Effector memory CD4-positive, alpha-beta T cell (primary cell): Measurements from ENCODE around the gene LEAP2.

ENCODE experiments used
- DNase-seq, 3 donors: peaks; one replicate each; pipeline ENCODE4 v3.0.0-alpha.2; 2020
- H3K27ac ChIP-seq: 2 replicates; pipeline ENCODE4 v1.7.0; 2013; ENCODE audit warnings: mild to moderate bottlenecking, low read length, moderate library complexity; ENCODE audit not compliant: insufficient read depth, poor library complexity, severe bottlenecking
- H3K27me3 ChIP-seq: replicated peaks from 2 replicates; pipeline ENCODE4 v1.7.0; 2013; ENCODE audit warnings: mild to moderate bottlenecking, low read length; ENCODE audit not compliant: insufficient read depth, control insufficient read depth, poor library complexity, severe bottlenecking
- H3K36me3 ChIP-seq: 2 replicates; pipeline ENCODE4 v1.7.0; 2013; ENCODE audit warnings: mild to moderate bottlenecking, low read length, moderate library complexity; ENCODE audit not compliant: control insufficient read depth, insufficient read depth
- H3K4me1 ChIP-seq: 2 replicates; pipeline ENCODE4 v1.7.0; 2013; ENCODE audit warnings: low read length, mild to moderate bottlenecking; ENCODE audit not compliant: control insufficient read depth, insufficient read depth, poor library complexity, severe bottlenecking
- H3K4me3 ChIP-seq: 2 replicates; pipeline ENCODE4 v1.7.0; 2013; ENCODE audit warnings: low read length, low read depth, mild to moderate bottlenecking; ENCODE audit not compliant: insufficient read depth, poor library complexity, severe bottlenecking
- H3K9me3 ChIP-seq: 2 replicates; pipeline ENCODE4 v1.7.0; 2013; ENCODE audit warnings: mild to moderate bottlenecking, low read length, moderate library complexity; ENCODE audit not compliant: control insufficient read depth

The LEAP2 gene

GRCh38 chr5:132895719-132896305 is 22.3 kb downstream of the LEAP2 start:
- Histone ChIP-seq H3K36me3 (peaks cover 69% of the 10 kb centered on the region), H3K9me3 (no peaks in the 10 kb centered on the region)

DNA sequence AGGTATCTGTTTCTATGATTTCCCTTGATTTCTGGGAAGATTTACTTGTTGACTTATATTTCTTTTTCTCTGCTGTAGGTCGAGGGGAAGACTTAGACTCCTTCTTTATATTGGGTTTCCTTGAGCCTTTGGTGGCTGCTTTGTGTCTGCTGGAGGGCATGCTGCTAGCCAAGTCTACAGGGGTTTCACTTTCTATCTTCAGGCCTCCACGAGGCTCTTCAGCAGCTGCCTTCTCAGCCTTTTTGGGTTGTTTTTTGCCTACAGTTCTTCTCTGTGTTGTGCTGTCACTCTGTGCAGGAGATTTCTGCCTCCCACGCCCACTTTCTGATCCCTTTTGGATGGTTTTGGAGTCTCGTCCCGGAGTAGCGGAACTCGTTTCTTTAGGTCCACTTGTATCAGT is 23.2 kb downstream of the LEAP2 start:
- Histone ChIP-seq H3K27ac (no peak overlapping the region), H3K27me3 (no peaks in the 10 kb centered on the region), H3K4me3 (no peak overlapping the region), H3K4me1 (no peaks in the 10 kb centered on the region), H3K36me3 (peaks cover 72% of the 10 kb centered on the region), H3K9me3 (no peaks in the 10 kb centered on the region)
- DNase-seq = no peak

More at GRCh38 chr5:132895719-132896305, 22.3 kb downstream of the LEAP2 start:
- Histone ChIP-seq H3K4me1 (no peaks in the 10 kb centered on the region), H3K27me3 (no peaks in the 10 kb centered on the region), H3K4me3 (no peak overlapping the region), H3K27ac (no peak overlapping the region)
- no peak for DNase-seq

GRCh38 chr5:132898094-132898493 is 24.6 kb downstream of the LEAP2 start:
- Histone ChIP-seq H3K36me3 (peaks cover 59% of the 10 kb centered on the region), H3K27ac (no peak overlapping the region), H3K9me3 (no peaks in the 10 kb centered on the region), H3K4me3 (no peak overlapping the region), H3K4me1 (no peaks in the 10 kb centered on the region), H3K27me3 (no peaks in the 10 kb centered on the region)
- no peak for DNase-seq

DNA sequence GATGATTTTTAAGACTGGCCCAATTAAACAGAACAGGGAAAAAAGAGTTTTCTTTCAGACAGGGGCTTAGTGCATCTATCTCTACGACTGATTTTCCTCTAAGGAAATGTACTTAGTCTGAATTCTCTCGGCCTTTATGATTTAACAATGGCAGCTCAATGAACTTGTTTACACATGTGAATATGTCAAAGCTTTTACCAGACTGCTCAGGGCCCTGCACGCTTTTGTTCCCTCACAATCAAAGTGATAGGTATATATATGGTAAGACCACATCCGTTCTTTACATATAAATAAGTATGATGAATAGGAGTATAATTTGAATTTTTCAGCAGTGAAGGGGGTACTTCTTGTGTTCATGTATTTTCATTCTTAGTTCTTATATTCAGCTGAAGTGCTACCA is 27.6 kb downstream of the LEAP2 start:
- Histone ChIP-seq H3K9me3 (no peaks in the 10 kb centered on the region), H3K36me3 (peaks cover 50% of the 10 kb centered on the region), H3K27ac (no peak overlapping the region), H3K27me3 (no peaks in the 10 kb centered on the region), H3K4me1 (no peaks in the 10 kb centered on the region), H3K4me3 (no peak overlapping the region)
- DNase-seq = no peak

GRCh38 chr5:132901730-132902129 is 28.3 kb downstream of the LEAP2 start:
- H3K27me3 ChIP-seq = no peaks in the 10 kb centered on the region
- DNase-seq = no peak
- no peaks in the 10 kb centered on the region for H3K4me1 ChIP-seq
- no peaks in the 10 kb centered on the region for H3K9me3 ChIP-seq
- no peak overlapping the region for H3K27ac ChIP-seq
- H3K36me3 ChIP-seq = peaks cover 43% of the 10 kb centered on the region
- no peak overlapping the region for H3K4me3 ChIP-seq

DNA sequence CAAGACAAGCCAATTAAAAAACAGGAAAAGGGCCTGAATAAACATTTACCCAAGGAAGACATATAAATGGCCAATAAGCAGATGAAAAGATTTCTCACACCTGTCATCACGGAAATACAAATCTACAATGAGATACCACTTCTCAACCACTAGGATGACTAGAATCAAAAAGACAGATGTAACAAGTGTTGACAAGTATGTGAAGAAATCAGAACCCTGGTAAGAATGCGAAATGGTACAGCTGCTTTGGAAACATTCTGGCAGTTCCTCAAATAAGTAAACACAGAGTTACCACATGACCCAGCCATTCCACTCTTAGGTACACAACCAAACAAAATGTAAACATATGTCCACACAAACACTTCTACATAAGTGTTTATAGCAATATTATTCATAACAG is 32.5 kb downstream of the LEAP2 start:
- no peak for DNase-seq
- Histone ChIP-seq H3K36me3 (peaks cover 18% of the 10 kb centered on the region), H3K27ac (no peak overlapping the region), H3K4me3 (no peak overlapping the region), H3K9me3 (no peaks in the 10 kb centered on the region), H3K27me3 (no peaks in the 10 kb centered on the region), H3K4me1 (no peaks in the 10 kb centered on the region)

- H3K36me3 ChIP-seq = peaks cover 10% of the 10 kb centered on the region
- no peaks in the 10 kb centered on the region for H3K27me3 ChIP-seq
- H3K27ac ChIP-seq = no peak overlapping the region
- no peak overlapping the region for H3K4me3 ChIP-seq
- no peak for DNase-seq
- H3K9me3 ChIP-seq = no peaks in the 10 kb centered on the region
- H3K4me1 ChIP-seq = no peaks in the 10 kb centered on the region
Observed at GRCh38 chr5:132907161-132907560, 33.7 kb downstream of the LEAP2 start.

DNA sequence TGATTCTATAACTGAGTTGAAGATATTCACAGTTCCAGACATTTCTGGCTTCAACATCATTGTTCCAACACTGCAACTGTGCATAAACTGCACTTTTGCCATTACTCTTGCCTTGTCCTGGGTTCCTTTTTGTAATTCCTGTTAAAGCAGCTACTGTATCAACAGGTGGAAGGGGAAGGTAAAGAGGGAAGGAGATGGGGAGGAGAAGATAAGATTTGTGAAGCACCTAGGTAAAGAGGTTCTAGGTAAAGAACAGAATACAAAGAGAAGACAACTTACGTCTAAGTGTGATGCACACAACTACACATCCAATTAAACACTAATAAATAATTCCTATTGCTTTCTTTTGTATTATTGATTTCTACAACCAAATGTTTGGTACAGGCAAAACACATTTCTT is 36.2 kb downstream of the LEAP2 start:
- DNase-seq = no peak
- H3K4me3 ChIP-seq = no peak overlapping the region
- H3K4me1 ChIP-seq = no peaks in the 10 kb centered on the region
- no peaks in the 10 kb centered on the region for H3K27me3 ChIP-seq
- no peaks in the 10 kb centered on the region for H3K9me3 ChIP-seq
- H3K27ac ChIP-seq = no peak overlapping the region
- peaks cover 13% of the 10 kb centered on the region for H3K36me3 ChIP-seq

GRCh38 chr5:132915681-132916080 is 42.2 kb downstream of the LEAP2 start:
- Histone ChIP-seq H3K36me3 (peaks cover 18% of the 10 kb centered on the region), H3K27ac (no peak overlapping the region), H3K4me1 (no peaks in the 10 kb centered on the region), H3K27me3 (no peaks in the 10 kb centered on the region), H3K4me3 (no peak overlapping the region), H3K9me3 (no peaks in the 10 kb centered on the region)
- no peak for DNase-seq

GRCh38 chr5:132916086-132916485 is 42.6 kb downstream of the LEAP2 start:
- no peak for DNase-seq
- H3K27me3 ChIP-seq = no peaks in the 10 kb centered on the region
- no peaks in the 10 kb centered on the region for H3K4me1 ChIP-seq
- H3K9me3 ChIP-seq = no peaks in the 10 kb centered on the region
- H3K4me3 ChIP-seq = no peak overlapping the region
- H3K36me3 ChIP-seq = peaks cover 18% of the 10 kb centered on the region
- no peak overlapping the region for H3K27ac ChIP-seq
